LNCAP (cell line): ENCODE measurements around the gene MAP3K9.

ENCODE experiments used
- TF ChIP-seq, protein P1 (sequence below): fragments of 450-650 bp; IDR thresholded peaks from 2 replicates; pipeline ENCODE4 v1.5.1; 2017; ENCODE audit warnings: mild to moderate bottlenecking

Gene MAP3K9

DNA sequence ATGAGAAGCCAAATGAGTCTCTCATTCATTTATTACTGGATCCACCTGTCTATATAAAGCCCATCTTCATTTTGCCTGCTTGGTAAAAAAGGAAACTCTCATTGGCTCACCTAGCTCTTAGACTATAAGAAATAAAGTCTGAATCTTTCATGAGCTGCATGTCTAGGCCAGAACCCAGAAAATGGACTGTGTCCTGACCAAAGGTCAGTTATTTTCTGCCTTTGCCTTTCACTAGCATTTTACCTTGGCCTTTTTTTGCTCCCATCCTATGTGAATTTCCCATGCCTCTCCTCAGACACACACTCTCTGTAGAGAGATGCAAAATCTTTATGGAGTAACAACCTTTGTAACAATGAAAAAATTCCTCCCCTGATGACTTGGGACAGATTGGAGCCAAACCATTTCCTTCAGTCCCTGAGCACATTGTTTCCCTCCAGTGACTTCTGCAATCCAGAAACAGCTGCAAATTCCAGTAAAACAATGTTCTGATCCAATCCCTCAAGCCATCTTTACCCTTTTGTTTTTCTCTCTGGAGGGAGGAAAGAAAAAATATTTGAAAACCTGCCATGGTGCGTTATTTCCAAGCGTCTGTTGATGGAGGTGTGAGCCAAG, 33.6 kb upstream of the MAP3K9 start:
- TF ChIP-seq, protein P1, sequence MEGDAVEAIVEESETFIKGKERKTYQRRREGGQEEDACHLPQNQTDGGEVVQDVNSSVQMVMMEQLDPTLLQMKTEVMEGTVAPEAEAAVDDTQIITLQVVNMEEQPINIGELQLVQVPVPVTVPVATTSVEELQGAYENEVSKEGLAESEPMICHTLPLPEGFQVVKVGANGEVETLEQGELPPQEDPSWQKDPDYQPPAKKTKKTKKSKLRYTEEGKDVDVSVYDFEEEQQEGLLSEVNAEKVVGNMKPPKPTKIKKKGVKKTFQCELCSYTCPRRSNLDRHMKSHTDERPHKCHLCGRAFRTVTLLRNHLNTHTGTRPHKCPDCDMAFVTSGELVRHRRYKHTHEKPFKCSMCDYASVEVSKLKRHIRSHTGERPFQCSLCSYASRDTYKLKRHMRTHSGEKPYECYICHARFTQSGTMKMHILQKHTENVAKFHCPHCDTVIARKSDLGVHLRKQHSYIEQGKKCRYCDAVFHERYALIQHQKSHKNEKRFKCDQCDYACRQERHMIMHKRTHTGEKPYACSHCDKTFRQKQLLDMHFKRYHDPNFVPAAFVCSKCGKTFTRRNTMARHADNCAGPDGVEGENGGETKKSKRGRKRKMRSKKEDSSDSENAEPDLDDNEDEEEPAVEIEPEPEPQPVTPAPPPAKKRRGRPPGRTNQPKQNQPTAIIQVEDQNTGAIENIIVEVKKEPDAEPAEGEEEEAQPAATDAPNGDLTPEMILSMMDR = no peak

DNA sequence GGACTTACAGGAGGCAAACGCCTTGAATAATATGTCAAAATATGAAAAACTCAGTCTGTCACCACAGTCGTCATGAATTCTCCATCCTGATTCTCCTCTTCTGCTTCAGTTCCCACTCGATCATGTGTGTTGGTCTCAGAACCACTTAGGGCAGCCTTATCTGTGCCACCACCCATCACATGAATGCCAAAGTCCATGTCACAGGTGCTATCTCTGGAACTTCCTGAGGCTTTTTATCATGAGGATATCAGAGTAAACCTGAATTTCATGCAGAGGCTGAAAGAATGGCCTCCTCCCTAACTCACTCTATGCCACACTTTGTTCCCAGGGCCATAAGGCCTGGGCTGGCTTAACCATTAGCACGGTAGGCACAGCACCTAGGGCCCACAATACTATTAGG, 28.8 kb upstream of the MAP3K9 start:
- TF ChIP-seq, protein P1 = no peak

DNA sequence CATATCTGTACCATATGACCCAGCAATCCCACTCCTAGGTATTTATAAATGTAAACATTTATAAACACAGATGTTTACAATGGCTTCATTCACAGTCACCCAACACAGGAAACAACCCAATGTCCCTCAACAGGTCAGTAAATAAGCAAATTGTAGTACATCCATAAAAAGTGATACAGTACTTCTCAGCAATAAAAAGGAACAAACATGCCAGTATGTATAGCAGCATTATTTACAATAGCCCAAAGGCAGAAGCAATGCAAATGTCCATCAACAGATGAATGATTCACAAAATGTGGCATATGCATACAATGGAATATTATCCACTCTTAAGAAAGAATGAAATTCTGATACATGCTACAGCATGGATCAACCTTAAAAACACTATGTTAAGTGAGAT, 27.6 kb upstream of the MAP3K9 start:
- TF ChIP-seq, protein P1 = no peak

DNA sequence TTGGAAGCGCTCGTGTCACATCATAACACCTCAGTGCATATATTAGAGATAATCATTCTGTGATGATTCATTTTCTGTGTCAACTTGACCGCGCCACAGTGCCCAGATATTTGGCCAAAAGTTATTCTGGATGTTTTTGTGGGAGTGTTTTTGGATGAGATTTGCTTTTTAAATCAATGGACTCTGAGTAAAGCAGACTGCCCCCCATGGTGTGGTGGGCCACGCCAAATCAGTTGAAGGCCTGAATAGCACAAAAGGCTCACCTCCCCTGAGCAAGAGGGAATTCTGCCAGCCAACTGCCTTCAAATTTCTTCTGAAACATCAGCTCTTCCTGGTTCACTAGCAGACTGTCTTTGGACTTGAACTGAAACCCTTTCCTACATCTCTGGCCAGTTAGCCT, 24.6 kb upstream of the MAP3K9 start:
- TF ChIP-seq, protein P1 = no peak

DNA sequence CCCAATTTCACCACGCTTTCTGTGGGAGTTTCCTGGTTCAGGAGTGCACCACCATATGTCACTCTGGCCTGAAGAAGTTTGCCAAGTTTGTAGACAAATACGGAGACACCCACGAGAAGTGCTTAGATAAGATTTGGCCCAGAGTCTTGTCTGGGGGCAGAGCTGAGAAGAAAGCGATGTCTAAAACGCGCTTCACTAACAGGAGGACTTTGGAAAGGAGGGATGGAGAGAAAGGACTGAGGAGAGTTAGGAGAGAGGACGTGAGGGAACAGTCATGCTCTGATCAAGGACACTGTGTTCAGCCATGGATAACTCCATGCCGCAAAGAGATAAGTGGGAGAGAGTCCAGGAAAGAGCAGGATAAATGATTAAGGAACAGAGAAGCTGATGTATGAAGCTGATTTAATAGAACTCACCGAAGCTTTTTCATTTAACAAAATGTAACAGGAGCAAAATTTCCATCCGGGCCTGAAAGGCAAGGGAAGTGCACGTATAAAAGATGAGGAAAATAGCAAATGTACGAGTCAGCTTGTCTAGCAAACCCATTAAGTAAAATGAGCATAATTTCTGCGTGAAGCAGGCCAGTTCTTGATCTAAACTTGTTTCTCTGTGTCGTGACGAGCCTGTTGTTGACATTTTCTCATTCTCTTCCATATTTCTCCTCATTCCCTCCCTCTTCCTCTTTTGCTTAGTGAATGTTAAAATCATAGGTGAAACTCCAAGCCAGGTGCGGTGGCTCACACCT, 23.4 kb upstream of the MAP3K9 start:
- TF ChIP-seq, protein P1 = no peak

DNA sequence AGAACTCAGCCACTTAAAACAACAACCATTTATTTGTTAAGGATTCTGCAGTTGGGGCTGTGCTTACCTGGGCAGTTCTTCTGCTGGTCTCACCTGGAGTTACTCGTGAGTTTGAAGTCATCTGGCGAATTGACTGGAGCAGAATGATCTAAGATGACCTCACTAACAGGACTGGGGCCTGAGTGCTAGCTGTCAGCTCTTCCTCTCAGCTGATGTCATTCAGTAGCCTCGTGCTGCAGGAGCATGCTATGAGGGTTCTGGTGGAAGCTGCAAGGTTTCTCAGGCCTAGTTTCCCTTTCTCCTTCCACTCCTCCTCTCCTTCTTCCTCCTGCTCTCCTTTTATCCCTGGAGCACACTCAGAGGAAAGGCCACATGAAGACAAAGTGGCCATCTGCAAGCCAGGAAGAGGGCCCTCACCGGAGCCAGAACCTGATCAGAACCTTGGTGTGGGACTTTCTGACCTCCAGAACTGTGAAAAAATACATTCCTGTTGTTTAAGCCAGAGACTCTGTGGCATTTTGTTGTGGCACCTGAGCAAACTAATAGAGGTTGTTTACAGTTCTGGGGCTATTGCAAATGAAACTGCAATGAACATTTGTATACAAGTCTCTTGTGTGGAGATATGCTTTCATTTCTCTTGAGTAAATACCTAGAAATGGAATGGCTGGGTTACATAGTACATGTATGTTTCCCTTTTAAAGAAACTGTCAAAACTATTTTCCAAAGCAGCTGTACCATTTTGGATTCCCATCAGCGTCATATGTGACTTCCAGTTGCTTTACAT, 21.9 kb upstream of the MAP3K9 start:
- TF ChIP-seq, protein P1 = no peak

DNA sequence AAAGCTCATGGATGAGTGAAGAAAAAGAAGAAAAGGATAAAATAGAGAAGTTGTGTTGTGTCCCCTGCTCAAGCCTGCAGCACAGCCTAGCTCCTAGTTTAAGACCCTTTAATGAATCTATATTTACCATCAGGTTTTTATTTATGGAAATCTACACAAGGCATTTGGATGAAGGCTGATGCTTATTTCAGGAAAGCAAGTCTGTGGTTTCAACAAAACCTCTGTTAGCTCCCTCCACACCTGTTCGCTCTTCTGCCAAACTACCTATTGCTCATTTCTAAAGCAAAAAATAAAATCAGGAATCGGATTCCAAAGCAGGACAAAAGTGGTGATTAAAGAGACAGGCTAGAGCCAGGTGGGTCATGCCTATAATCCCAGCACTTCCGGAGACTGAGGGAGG, 18.9 kb upstream of the MAP3K9 start:
- TF ChIP-seq, protein P1 = no peak
